PC-3 (cell line): Measurements from ENCODE around the gene ZMIZ1.

Experiments used
- CTCF ChIP-seq: fragments of 300-600 bp; sonication (generic); conservative IDR thresholded peaks from 2 replicates; pipeline ENCODE4 v1.5.1; 2017; ENCODE audit warnings: antibody characterized with exemption, low read depth, mild to moderate bottlenecking, low read length
- EZH2 ChIP-seq: fragments of 300-600 bp; sonication (generic); IDR thresholded peaks from one replicate; pipeline ENCODE4 v1.6.1; 2017; ENCODE audit warnings: antibody characterized with exemption, mild to moderate bottlenecking, low read length; ENCODE audit not compliant: unreplicated experiment
- EZH2phosphoT487 ChIP-seq: fragments of 300-600 bp; sonication (generic); IDR thresholded peaks from 2 replicates; pipeline ENCODE4 v1.6.1; 2018; ENCODE audit warnings: mild to moderate bottlenecking, antibody characterized with exemption, low read length, borderline replicate concordance

GRCh38 chr10:79168210-79168609 is 99.4 kb downstream of the ZMIZ1 start:
- TF ChIP-seq CTCF = no peak
- no peak for TF ChIP-seq EZH2
- TF ChIP-seq EZH2phosphoT487 = no peak
